ENCODE data around the gene SLC2A11.

GRCh38 chr22:23836281-23836680 is 21.4 kb upstream of the SLC2A11 start:
- no peak for TF ChIP-seq CTCF (IDR thresholded peaks at IDR 0.05; ENCODE audit: low read depth, low read length)
- TF ChIP-seq POLR2A (IDR thresholded peaks at IDR 0.05; ENCODE audit: extremely low read depth, insufficient read length), result no peak
- TF ChIP-seq MAX (IDR thresholded peaks at IDR 0.05; ENCODE audit: low read depth, low read length), result no peak

Measured in NB4 (cell line).